ENCODE results near the gene RBM15.

The RBM15 gene, protein sequence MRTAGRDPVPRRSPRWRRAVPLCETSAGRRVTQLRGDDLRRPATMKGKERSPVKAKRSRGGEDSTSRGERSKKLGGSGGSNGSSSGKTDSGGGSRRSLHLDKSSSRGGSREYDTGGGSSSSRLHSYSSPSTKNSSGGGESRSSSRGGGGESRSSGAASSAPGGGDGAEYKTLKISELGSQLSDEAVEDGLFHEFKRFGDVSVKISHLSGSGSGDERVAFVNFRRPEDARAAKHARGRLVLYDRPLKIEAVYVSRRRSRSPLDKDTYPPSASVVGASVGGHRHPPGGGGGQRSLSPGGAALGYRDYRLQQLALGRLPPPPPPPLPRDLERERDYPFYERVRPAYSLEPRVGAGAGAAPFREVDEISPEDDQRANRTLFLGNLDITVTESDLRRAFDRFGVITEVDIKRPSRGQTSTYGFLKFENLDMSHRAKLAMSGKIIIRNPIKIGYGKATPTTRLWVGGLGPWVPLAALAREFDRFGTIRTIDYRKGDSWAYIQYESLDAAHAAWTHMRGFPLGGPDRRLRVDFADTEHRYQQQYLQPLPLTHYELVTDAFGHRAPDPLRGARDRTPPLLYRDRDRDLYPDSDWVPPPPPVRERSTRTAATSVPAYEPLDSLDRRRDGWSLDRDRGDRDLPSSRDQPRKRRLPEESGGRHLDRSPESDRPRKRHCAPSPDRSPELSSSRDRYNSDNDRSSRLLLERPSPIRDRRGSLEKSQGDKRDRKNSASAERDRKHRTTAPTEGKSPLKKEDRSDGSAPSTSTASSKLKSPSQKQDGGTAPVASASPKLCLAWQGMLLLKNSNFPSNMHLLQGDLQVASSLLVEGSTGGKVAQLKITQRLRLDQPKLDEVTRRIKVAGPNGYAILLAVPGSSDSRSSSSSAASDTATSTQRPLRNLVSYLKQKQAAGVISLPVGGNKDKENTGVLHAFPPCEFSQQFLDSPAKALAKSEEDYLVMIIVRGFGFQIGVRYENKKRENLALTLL

GRCh38 chr1:110338886-110339406 lies at the start of gene RBM15:
TSS of gene RBM15 (plus strand) at chr1:110339377. CDS start at chr1:110339406, 29 bp downstream.
- DNase-seq = peak; percentile 100

- DNase-seq = no peak
Observed at GRCh38 chr1:110291241-110292030, 47.7 kb upstream of the RBM15 start.

- no peak for DNase-seq
Observed at GRCh38 chr1:110292031-110292741, 47.0 kb upstream of the RBM15 start.

DNA sequence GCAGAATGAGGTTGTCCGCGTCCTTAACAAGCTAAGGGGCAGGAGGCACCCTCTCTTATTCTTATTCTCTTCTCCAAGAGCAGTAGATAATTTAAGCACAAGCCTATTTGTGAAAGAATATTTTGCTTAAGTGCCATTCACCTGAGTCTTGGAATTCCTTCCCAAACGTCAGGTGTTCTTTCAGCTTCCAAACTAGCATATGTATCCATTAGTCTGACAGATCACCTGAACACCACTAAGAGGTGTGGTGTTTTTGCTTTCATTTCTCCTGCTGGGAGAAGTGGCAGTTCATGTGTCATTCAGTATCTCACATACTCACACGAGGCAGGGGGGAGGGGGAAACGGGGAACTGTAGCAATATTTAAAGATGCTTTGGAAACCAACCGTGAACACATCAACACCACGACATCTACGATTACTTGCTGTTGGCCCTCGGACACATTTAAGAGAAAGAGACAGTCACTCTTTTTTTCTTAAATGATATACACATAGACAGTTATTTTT lies 45.5 kb upstream of the RBM15 start:
- DNase-seq = no peak

GRCh38 chr1:110294308-110294707 lies 44.9 kb upstream of the RBM15 start:
- DNase-seq = no peak

DNA sequence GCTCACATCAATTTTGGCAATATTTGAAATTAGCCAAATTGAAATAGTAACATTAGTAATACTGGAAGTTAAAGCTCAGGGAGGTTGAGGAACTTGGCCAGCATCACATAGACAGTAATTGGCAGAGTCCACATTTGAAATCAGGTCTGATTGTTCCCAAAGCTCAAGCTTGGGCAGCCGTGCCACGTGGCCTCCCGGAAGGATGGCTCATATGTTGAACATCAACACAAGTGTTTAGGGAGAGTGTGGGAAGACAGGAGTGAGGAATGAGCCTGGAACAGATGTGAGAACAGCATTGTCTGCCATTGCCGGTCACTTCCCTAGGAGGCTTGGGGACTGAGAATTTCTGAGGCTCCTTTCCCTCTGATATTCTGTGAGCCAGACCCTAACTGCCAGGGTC lies 40.2 kb upstream of the RBM15 start:
- DNase-seq = no peak

DNA sequence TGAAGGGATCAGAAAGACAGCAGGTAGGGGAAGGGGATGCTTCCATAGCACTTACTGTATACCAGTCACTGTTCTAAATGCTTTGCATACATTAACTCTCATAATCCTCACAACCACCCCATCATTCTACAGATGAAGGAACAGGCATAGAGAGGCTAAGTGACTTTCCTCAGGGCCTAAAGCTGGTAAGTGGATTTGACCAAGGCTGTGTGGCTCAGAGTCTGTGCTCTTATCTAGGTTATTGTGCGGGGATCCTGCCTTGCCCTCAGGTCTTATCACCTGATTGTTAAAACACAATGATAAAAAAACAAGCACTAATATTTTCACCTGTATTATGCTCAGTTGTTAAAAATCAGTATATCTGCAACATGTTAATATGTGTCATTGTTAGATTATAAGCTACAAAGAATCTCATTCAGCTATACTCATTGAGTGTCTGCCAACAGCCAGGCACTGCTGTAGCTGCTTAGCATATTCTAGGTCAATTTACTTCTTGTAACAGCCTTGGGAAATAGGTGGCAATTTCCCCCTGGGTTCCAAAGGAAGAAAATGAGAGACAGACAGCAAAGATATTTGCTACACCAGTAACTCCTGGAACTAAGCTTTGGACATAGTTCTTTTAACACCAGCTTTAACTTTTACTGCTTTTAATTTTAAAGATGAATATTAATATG lies 38.6 kb upstream of the RBM15 start:
- DNase-seq = no peak

- DNase-seq = no peak
Observed at GRCh38 chr1:110302836-110303235, 36.3 kb upstream of the RBM15 start.

GRCh38 chr1:110305900-110306420 lies 33.2 kb upstream of the RBM15 start:
- no peak for DNase-seq

DNA sequence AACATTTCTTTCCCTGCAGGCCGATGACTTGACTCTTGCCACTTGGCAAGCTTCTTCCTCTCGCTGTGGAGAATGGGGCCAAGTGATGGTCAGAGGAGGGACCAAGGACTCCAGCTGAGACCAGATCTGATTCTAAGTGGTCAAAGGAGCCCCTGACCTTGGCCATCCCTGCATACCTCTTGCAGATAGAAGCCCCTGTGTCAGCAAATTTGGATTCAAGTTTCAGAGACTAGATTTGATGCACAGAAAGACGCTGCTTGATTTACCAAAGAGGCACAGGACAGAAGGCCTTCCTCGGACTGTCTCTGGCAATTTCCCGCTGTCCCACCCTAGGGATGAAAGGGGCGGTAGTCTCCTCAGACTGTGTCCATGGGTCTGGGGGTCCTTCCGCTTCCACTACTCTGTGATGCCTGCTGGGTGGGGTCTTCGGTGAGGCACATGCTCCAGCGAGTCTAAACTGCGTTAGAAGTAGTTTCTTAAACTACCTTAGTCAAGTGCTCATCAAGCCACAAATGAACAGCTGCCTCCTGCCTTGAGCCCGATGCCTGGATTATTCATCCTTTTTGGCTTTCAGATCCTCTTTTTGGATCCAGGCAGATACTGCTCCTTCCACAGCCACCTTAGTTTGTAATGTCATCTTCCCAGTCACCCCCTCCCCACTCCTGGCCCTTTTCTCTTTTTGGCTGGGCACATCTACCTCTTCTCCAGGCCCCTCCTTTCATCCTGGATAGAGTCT lies 31.8 kb upstream of the RBM15 start:
- DNase-seq = no peak

- no peak for DNase-seq
Observed at GRCh38 chr1:110308247-110308646, 30.9 kb upstream of the RBM15 start.

DNA sequence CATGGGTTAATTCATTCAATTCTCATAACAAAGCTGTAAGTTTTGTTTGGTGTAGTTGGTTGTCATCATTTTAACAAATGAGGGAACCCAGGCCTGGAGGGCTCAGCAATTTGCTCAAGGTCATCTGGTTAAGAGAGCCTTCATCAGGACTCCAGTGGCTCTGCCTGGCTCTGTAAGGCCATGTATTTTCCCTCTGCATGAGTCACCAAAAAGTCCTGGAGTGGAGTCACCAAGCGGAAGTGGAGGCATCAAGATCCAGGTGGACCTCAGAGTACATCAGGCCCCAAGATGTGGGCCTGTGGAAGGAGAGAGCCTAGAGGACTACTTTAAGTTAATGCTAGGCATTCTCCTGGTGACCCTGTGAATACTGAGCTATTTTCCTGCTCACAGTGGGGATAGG lies 30.0 kb upstream of the RBM15 start:
- DNase-seq = no peak

DNA sequence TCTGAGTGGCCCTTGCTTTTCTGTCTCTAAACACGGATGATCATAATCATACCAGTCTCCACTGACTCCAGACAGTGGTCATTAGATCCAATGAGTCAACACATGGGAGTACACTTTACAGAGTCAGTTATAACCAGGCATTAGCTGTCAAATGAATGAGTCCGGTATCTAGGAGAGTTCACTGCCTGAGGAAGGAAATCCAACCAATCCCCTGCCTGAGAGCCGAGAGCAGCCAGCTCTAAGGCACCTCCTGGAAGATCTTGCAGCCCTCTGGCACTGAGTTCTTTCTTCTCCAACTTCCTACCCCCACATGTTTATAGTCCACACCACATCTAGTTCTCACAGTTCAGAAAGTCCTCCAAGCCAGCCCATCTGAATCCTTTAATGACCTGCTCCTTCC lies 29.4 kb upstream of the RBM15 start:
- no peak for DNase-seq

DNA sequence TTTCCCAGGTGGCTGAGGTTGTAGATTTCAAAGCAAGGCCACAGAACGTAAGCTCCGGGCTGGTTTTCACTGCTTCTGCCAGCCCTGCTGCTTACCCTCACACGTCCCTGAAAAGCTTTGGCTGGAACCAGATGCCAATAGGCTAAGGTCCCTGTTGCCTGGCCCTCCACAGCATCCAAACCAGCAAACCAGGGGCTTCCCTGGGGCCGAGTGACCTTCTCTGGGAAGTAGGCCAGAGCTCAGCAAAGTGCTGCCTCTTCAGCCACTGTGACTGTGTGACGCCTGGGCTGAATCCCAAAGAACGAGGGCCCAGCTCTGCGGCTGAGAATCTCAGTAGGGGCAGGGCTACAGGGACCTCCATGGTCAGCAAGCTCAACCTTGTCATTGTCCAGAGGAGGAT lies 28.9 kb upstream of the RBM15 start:
- DNase-seq = no peak

DNA sequence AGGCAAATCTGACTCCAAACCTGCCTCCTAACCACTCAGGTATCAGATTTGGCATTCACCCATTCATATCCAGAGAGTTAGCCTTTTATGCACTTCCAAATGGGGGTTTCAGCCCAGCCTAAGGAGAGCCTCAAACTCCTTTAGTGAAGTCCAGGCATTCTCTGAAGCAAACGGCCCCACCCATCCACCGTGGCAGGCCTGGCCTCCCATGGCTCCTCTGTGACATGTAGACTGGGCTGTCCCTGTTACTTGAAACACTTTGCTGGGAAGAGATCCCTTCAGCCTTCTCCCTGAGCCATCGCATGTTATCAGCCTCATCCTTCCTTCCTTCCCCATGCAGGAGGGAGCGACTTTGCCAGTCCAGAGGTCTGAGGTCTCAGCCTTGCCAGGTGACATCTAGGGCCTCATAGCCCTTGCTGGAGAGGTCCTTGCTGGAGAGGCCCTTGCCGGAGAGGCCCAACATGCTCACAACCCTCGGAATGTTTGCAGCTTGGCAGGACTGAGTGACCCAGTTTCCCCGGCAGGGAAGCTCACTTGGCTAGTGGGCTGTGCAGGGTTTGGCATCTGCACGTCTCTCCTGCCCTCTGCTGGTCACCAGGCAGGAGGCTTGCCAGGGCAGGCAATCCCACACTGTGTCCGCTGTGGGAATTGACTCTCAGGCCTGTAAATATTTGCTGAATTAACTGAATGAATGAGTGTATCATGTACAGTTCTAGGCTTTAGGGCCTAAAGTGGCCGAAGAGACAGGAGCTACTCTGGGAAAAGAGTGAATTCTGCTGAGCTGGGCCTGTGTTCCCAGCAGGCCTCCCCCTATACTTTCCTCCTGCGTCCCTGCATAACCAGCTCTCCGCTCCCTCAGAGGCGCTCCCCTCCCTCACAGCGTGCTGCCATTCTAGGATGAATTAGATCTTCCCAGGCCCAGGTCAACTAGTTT lies 26.7 kb upstream of the RBM15 start:
- peak; percentile 11 for DNase-seq

DNA sequence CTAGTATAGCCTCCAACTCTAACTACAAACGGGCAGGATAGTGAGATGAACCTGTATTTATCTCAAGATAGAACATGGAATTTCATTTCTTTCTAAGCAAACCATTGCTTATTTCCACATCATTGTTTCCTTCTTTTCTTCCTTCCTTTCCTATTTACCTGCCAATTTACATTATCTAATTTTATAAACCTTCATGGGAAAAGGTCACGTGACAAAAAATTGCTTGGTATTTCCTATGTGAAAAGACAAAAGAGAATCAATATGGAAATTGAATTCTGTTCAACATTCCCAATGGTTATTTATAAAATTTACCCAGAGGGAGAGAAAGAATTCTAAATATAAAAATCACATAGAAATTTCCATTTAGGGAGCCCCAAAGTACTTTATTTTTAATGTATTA lies 22.4 kb upstream of the RBM15 start:
- DNase-seq = no peak

GRCh38 chr1:110318046-110318445 lies 21.1 kb upstream of the RBM15 start:
- no peak for DNase-seq

- no peak for DNase-seq
Observed at GRCh38 chr1:110319332-110320167, 19.6 kb upstream of the RBM15 start.
